WTC11 (cell line): Measurements from ENCODE around the gene THSD7B. TPM values are rescaled to one million over a fixed set of nuclear protein-coding genes. Genes with fewer than 3 reads are reported as not detected.
A peak's percentile ranks its signal among the peaks of the same experiment; 100 is the strongest.

Experiments used
- ATAC-seq: fragments of 200-7000 bp; cut with Tn5 transposase; 2 replicates; pipeline ENCODE4 v1.10.0; 2021; ENCODE audit warnings: mild to moderate bottlenecking, moderate library complexity
- CTCF ChIA-PET: fragments of 300-600 bp; sonication (Branson Sonifier 250); formaldehyde crosslinking; loops from one replicate; lab custom pipeline; 2021; ENCODE audit warnings: antibody characterized with exemption; lab: Charles Lee
- POLR2A ChIA-PET: fragments of 350-600 bp; sonication (Branson Sonifier 250); formaldehyde crosslinking; loops from one replicate; lab custom pipeline; 2021; ENCODE audit warnings: antibody characterized with exemption; lab: Charles Lee
- DNase-seq: peaks from one replicate; pipeline ENCODE4 v3.0.0; 2021; ENCODE audit warnings: low spot score
- H3K27ac Mint-ChIP-seq: 2 replicates; pipeline ENCODE4 v1.8.0; 2021; ENCODE audit warnings: mixed read lengths
- H3K27me3 Mint-ChIP-seq: 2 replicates; pipeline ENCODE4 v1.8.0; 2021; ENCODE audit warnings: low read depth, mild to moderate bottlenecking, moderate library complexity, mixed read lengths
- H3K36me3 Mint-ChIP-seq: 2 replicates; pipeline ENCODE4 v1.8.0; 2021; ENCODE audit warnings: mixed read lengths
- H3K4me1 Mint-ChIP-seq: 2 replicates; pipeline ENCODE4 v1.8.0; 2022; ENCODE audit warnings: mixed read lengths
- H3K4me3 Mint-ChIP-seq: 2 replicates; pipeline ENCODE4 v1.8.0; 2021; ENCODE audit warnings: mild to moderate bottlenecking, moderate library complexity, mixed read lengths
- H3K9me3 Mint-ChIP-seq: 2 replicates; pipeline ENCODE4 v1.8.0; 2021; ENCODE audit warnings: mixed read lengths
- AFF4 ChIP-seq: sonication (generic); formaldehyde crosslinking; IDR thresholded peaks from 2 replicates; pipeline ENCODE4 v1.8.1; 2023; ENCODE audit warnings: mild to moderate bottlenecking, missing genetic modification reagents, borderline replicate concordance
- ATF1 ChIP-seq: sonication (generic); formaldehyde crosslinking; IDR thresholded peaks from 2 replicates; pipeline ENCODE4 v1.8.1; 2023; ENCODE audit warnings: mild to moderate bottlenecking, moderate library complexity, missing genetic modification reagents
- ATF2 ChIP-seq: sonication (generic); formaldehyde crosslinking; IDR thresholded peaks from 2 replicates; pipeline ENCODE4 v1.8.1; 2022; ENCODE audit warnings: low read depth, missing genetic modification reagents, borderline replicate concordance
- ATF3 ChIP-seq: sonication (generic); formaldehyde crosslinking; conservative IDR thresholded peaks from 2 replicates; pipeline ENCODE4 v1.8.1; 2022; ENCODE audit warnings: mild to moderate bottlenecking, missing genetic modification reagents
- CREM ChIP-seq: sonication (generic); formaldehyde crosslinking; IDR thresholded peaks from 2 replicates; pipeline ENCODE4 v1.8.1; 2022; ENCODE audit warnings: mild to moderate bottlenecking, missing genetic modification reagents, moderate library complexity
- E2F5 ChIP-seq: sonication (generic); formaldehyde crosslinking; IDR thresholded peaks from 2 replicates; pipeline ENCODE4 v1.8.1; 2022; ENCODE audit warnings: mild to moderate bottlenecking, moderate library complexity, missing genetic modification reagents
- ERG ChIP-seq: fragments of 250-450 bp; sonication (Bioruptor Pico); IDR thresholded peaks from 2 replicates; pipeline ENCODE4 v1.8.0; 2021; ENCODE audit warnings: mild to moderate bottlenecking
- FOXK1 ChIP-seq: sonication (generic); formaldehyde crosslinking; IDR thresholded peaks from 2 replicates; pipeline ENCODE4 v1.8.0; 2022; ENCODE audit warnings: mild to moderate bottlenecking, moderate library complexity, missing genetic modification reagents
- FOXP1 ChIP-seq: sonication (generic); formaldehyde crosslinking; IDR thresholded peaks from 2 replicates; pipeline ENCODE4 v1.8.0; 2022; ENCODE audit warnings: missing genetic modification reagents, mild to moderate bottlenecking, moderate library complexity, borderline replicate concordance
- GABPB1 ChIP-seq: sonication (generic); formaldehyde crosslinking; IDR thresholded peaks from 2 replicates; pipeline ENCODE4 v1.8.1; 2023; ENCODE audit warnings: mild to moderate bottlenecking, missing genetic modification reagents
- GTF2I ChIP-seq: fragments of 250-450 bp; sonication (Bioruptor Pico); conservative IDR thresholded peaks from 2 replicates; pipeline ENCODE4 v1.4.0; 2021; ENCODE audit warnings: mild to moderate bottlenecking
- IRF1 ChIP-seq: sonication (generic); formaldehyde crosslinking; IDR thresholded peaks from 2 replicates; pipeline ENCODE4 v1.8.0; 2023; ENCODE audit warnings: missing genetic modification reagents
- NR1H2 ChIP-seq: sonication (generic); formaldehyde crosslinking; IDR thresholded peaks from 2 replicates; pipeline ENCODE4 v1.9.0; 2021; ENCODE audit warnings: mild to moderate bottlenecking, moderate library complexity, missing genetic modification reagents
- SP1 ChIP-seq: sonication (generic); formaldehyde crosslinking; conservative IDR thresholded peaks from 2 replicates; pipeline ENCODE4 v1.8.1; 2022; ENCODE audit warnings: missing genetic modification reagents
- USF2 ChIP-seq: sonication (generic); formaldehyde crosslinking; IDR thresholded peaks from 2 replicates; pipeline ENCODE4 v1.8.1; 2023; ENCODE audit warnings: mild to moderate bottlenecking, missing genetic modification reagents, moderate library complexity
- ZNF263 ChIP-seq: sonication (generic); formaldehyde crosslinking; IDR thresholded peaks from 2 replicates; pipeline ENCODE4 v1.8.1; 2022; ENCODE audit warnings: low read depth, mild to moderate bottlenecking, moderate library complexity, missing genetic modification reagents
- ZNF423 ChIP-seq: fragments of 250-450 bp; sonication (Bioruptor Pico); IDR thresholded peaks from 2 replicates; pipeline ENCODE4 v2.1.2; 2022; ENCODE audit warnings: mild to moderate bottlenecking, moderate library complexity
- ZNF425 ChIP-seq: fragments of 250-450 bp; sonication (Bioruptor Pico); conservative IDR thresholded peaks from 2 replicates; pipeline ENCODE4 v1.9.0; 2021; ENCODE audit warnings: mild to moderate bottlenecking
- ZNF532 ChIP-seq: fragments of 250-450 bp; sonication (Bioruptor Pico); IDR thresholded peaks from 2 replicates; pipeline ENCODE4 v1.9.0; 2021; ENCODE audit warnings: mild to moderate bottlenecking, borderline replicate concordance
- total RNA-seq: library from RNA; stranded (reverse); gene quantifications from 3 replicates; pipeline ENCODE4 v1.2.3, GENCODE V29; 2021

The THSD7B gene
- total RNA-seq, 1 experiment from 2014 or later: 2.9 TPM

- TF ChIP-seq SP1 (no peak), NR1H2 (CRISPR knock-in tag) (no peak), FOXP1 (CRISPR knock-in tag) (no peak), CREM (CRISPR knock-in tag) (no peak), ZNF532 (CRISPR knock-in tag) (no peak), FOXK1 (no peak), USF2 (no peak)
- peaks cover 29% of the 10 kb centered on the region for H3K36me3 Mint-ChIP-seq
- ATAC-seq: peak; percentile 29
- CTCF ChIA-PET: no interaction called here
- H3K27ac Mint-ChIP-seq: no peak overlapping the region
- peaks cover 37% of the 10 kb centered on the region for H3K9me3 Mint-ChIP-seq
- POLR2A ChIA-PET: no interaction called here
- H3K27me3 Mint-ChIP-seq: no peaks in the 10 kb centered on the region; the same call in 1 of the 2 replicates
- H3K4me3 Mint-ChIP-seq: no peak overlapping the region
- peaks cover 21% of the 10 kb centered on the region for H3K4me1 Mint-ChIP-seq
- DNase-seq: no peak
Observed at GRCh38 chr2:136916131-136916530, 150.8 kb downstream of the THSD7B start.

GRCh38 chr2:136917411-136917881, 152.1 kb downstream of the THSD7B start:
- Mint-ChIP-seq H3K27ac (no peak overlapping the region), H3K4me1 (peaks cover 24% of the 10 kb centered on the region), H3K36me3 (peaks cover 26% of the 10 kb centered on the region), H3K4me3 (no peak overlapping the region), H3K27me3 (no peaks in the 10 kb centered on the region; the same call in 1 of the 2 replicates), H3K9me3 (peaks cover 31% of the 10 kb centered on the region)
- peak; percentile 78 for ATAC-seq
- POLR2A ChIA-PET: no interaction called here
- CTCF ChIA-PET: no interaction called here
- DNase-seq: no peak
- TF ChIP-seq GABPB1 (no peak), ERG (CRISPR knock-in tag) (no peak), E2F5 (CRISPR knock-in tag) (no peak), GTF2I (no peak), ATF3 (no peak), ATF1 (CRISPR knock-in tag) (no peak), ATF2 (no peak), FOXK1 (no peak), ZNF425 (CRISPR knock-in tag) (no peak), AFF4 (CRISPR knock-in tag) (no peak), IRF1 (no peak), ZNF263 (CRISPR knock-in tag) (no peak), ZNF423 (no peak)
